Kidney (tissue), 14 donors: ENCODE data around the gene ANKRD11. TPM values are rescaled to one million over a fixed set of nuclear protein-coding genes. Genes with fewer than 3 reads are reported as not detected.
A peak's percentile ranks its signal among the peaks of the same experiment; 100 is the strongest.

ENCODE experiments used
- DNase-seq, 5 donors: peaks; one replicate each; pipeline ENCODE4 v3.0.0-alpha.2; 2013 to 2020
- FAIRE-seq: peaks from 2 replicates; lab custom pipeline; 2012; peaks lifted over from hg19 to GRCh38; lab: Jason Lieb, UNC
- H3K27ac ChIP-seq, 2 donors: one replicate each; pipeline ENCODE4 v1.7.0; 2013; ENCODE audit warnings: low read depth in 2 of 2, low read length in 2 of 2, inconsistent platforms in 1 of 2
- H3K27me3 ChIP-seq: one replicate; pipeline ENCODE4 v1.7.1; 2013; ENCODE audit warnings: low read length, inconsistent platforms; ENCODE audit not compliant: control insufficient read depth, insufficient read depth
- H3K36me3 ChIP-seq, 3 donors: one replicate each; pipeline versions ENCODE4 v1.7.0 to v1.7.1; 2013; ENCODE audit warnings: low read length in 3 of 3, control low read depth in 1 of 3, inconsistent platforms in 1 of 3; ENCODE audit not compliant: insufficient read depth in 3 of 3, control insufficient read depth in 2 of 3
- H3K4me1 ChIP-seq, 3 donors: one replicate each; pipeline versions ENCODE4 v1.7.0 to v1.7.1; 2013; ENCODE audit warnings: low read length in 3 of 3, inconsistent platforms in 1 of 3, low read depth in 1 of 3; ENCODE audit not compliant: control insufficient read depth in 2 of 3, insufficient read depth in 2 of 3
- H3K4me3 ChIP-seq, 3 donors: one replicate each; pipeline versions ENCODE4 v1.7.0 to v1.8.1; 2013; ENCODE audit warnings: low read length in 3 of 3, control low read depth in 1 of 3, inconsistent platforms in 1 of 3
- H3K9ac ChIP-seq, 3 donors: one replicate each; pipeline versions ENCODE4 v1.7.0 to v1.7.1; 2013; ENCODE audit warnings: low read length in 3 of 3, control low read depth in 1 of 3, inconsistent platforms in 1 of 3
- H3K9me3 ChIP-seq, 3 donors: one replicate each; pipeline versions ENCODE4 v1.7.0 to v1.7.1; 2013; ENCODE audit warnings: low read length in 3 of 3, control low read depth in 1 of 3, inconsistent platforms in 1 of 3; ENCODE audit not compliant: control insufficient read depth in 2 of 3, insufficient read depth in 1 of 3
- intact Hi-C: fragments of 100-400 bp; cut with DNase I; formaldehyde crosslinking; loops from one replicate; pipeline ENCODE4 v1.11.1; 2022
- polyA plus RNA-seq: library from polyadenylated mRNA; stranded (reverse); fragments of 350-450 nt; fragmentation: Illumina TruSeq; extraction: RNeasy Lipid Tissue Mini Kit (QIAGEN cat#74804); gene quantifications from one replicate; pipeline ENCODE4 v1.2.3, GENCODE V29; 2014; ENCODE audit warnings: low read depth, low replicate concordance; ENCODE audit not compliant: insufficient read depth
- total RNA-seq: library from RNA; stranded (reverse); fragmentation: NEBNext Ultra II Directional; extraction: Animal tissue kit (Norgen Biotek cat#: 25700); gene quantifications from one replicate; pipeline ENCODE4 v1.2.1, GENCODE V29; 2021
- TF ChIP-seq, protein P1 (sequence below): IDR thresholded peaks from 3 replicates; pipeline ENCODE4 v1.5.1; 2012; ENCODE audit warnings: mild to moderate bottlenecking, moderate library complexity, borderline replicate concordance; ENCODE audit not compliant: insufficient read depth; ENCODE audit errors: extremely low read depth
- donor health status: control.
- donor health status: control.
- donor health status: control.
- donor health status: control.
- donor health status: control.
- donor health status: DM: yes; HTN: yes; CAD: no.
- donor health status: Normal renal cell carcinoma (clear cell type).

Gene ANKRD11
- total and polyA plus RNA-seq, 2 donors from 2014 or later: 36.2 to 154 TPM

DNA sequence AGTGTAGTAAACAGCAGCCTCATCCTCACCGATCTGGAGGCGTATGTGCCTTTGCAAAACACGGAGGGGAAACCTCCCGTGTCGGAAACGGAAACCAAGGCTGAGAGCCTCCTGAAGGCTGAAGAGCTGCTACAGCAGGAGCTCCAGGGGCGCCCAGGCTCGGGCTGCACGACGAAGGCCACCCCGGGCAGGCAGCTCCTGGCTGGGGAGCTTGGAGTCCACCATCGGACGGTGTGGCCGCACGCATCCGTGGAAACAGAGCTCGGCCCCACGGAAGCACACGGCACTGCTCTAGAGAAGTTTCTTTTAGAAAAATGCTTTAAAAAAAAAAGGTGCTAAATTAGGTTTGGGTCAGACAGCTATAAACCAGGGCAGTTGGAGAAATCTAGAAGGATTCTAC, 201.4 kb downstream of the ANKRD11 start:
- intact Hi-C loops: no loop called here
- DNase-seq: peak in 1 of 5 donors; percentile 39
- TF ChIP-seq, protein P1, sequence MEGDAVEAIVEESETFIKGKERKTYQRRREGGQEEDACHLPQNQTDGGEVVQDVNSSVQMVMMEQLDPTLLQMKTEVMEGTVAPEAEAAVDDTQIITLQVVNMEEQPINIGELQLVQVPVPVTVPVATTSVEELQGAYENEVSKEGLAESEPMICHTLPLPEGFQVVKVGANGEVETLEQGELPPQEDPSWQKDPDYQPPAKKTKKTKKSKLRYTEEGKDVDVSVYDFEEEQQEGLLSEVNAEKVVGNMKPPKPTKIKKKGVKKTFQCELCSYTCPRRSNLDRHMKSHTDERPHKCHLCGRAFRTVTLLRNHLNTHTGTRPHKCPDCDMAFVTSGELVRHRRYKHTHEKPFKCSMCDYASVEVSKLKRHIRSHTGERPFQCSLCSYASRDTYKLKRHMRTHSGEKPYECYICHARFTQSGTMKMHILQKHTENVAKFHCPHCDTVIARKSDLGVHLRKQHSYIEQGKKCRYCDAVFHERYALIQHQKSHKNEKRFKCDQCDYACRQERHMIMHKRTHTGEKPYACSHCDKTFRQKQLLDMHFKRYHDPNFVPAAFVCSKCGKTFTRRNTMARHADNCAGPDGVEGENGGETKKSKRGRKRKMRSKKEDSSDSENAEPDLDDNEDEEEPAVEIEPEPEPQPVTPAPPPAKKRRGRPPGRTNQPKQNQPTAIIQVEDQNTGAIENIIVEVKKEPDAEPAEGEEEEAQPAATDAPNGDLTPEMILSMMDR: no peak
- Histone ChIP-seq H3K27me3 (no peaks in the 10 kb centered on the region), H3K4me3 (no peak overlapping the region), H3K27ac (no peak overlapping the region), H3K9me3 (no peaks in the 10 kb centered on the region), H3K4me1 (no peaks in the 10 kb centered on the region), H3K36me3 (peaks cover 4 to 34% (median 27%) of the 10 kb centered on the region in 3 donors), H3K9ac (no peak overlapping the region)
- FAIRE-seq: no peak

- Histone ChIP-seq H3K9me3 (no peaks in the 10 kb centered on the region), H3K36me3 (peaks cover 4 to 34% (median 27%) of the 10 kb centered on the region in 3 donors), H3K4me1 (no peaks in the 10 kb centered on the region), H3K27ac (no peak overlapping the region), H3K27me3 (no peaks in the 10 kb centered on the region), H3K9ac (no peak overlapping the region), H3K4me3 (no peak overlapping the region)
- DNase-seq (no peak), FAIRE-seq (no peak)
- TF ChIP-seq, protein P1: no peak
- intact Hi-C loops: no loop called here
These were observed 201.8 kb downstream of the ANKRD11 start for GRCh38 chr16:89288577-89288844.

DNA sequence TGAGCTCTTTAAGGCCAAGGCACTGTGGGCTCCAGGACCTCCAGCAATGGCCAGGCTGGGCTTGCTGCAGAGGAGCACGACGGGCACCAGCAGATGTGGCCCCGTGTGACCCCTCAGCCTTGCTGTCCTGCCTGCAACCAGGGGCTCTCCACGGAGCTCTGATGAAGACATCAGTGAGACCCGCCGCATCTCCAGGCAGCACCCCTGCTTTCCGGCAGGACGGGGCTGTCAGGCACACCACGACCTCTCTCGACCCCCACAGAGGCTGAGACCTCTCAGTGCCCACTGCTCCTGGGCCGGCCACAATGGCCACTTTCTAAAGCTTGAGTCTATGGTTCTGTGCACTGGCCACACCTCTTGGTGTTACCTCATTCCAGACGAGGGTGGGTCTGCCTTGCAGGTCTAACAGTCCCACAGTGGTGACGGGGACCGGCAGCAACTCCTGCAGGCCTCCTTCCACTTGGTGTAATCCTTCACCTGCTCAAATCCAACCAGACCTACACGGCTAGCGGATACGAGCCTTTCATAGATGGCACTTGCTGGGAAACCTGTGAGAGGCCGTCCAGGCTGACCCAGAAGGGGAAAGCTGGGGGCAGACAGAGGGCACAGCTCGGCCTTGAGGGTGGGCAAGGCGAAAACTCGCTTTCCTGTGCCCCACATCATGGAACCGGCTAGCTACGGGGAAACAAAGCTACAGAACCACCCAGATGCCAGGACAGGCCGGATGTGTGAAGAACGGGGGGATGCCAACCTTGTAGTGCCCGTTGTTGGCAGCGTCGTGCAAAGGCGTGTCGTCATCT, 202.4 kb downstream of the ANKRD11 start:
- H3K27ac ChIP-seq: no peak overlapping the region
- TF ChIP-seq, protein P1: no peak
- no peak for FAIRE-seq

DNA sequence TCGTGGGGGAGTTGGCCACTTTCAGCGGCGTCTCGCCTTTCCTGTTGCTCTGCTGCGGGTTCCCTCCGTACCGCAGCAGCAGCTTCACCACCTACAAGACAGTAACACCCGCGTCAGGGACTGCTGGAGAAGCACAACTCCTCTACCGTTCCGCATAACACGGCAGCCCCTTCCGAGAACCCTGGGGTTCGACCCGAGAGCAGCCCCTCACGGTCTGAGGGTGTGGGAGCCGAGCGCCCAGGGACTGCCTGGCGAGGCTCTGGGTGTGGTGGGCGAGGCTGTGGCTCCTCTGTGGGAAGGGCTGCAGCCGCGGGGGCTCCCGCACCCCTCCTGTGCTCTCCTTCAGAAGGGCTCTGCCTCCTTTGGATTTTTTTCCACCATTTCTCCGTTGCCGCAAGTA, 204.3 kb downstream of the ANKRD11 start:
- Histone ChIP-seq H3K4me1 (no peaks in the 10 kb centered on the region), H3K9me3 (no peaks in the 10 kb centered on the region), H3K27me3 (no peaks in the 10 kb centered on the region), H3K27ac (no peak overlapping the region), H3K9ac (no peak overlapping the region), H3K4me3 (no peak overlapping the region), H3K36me3 (peaks cover 4 to 35% (median 27%) of the 10 kb centered on the region in 3 donors)
- no peak for FAIRE-seq
- intact Hi-C loops: no loop called here
- DNase-seq: no peak
- TF ChIP-seq, protein P1: no peak

More for the DNA sequence above, 202.4 kb downstream of the ANKRD11 start:
- no peaks in the 10 kb centered on the region for H3K9me3 ChIP-seq
- H3K4me1 ChIP-seq: no peaks in the 10 kb centered on the region
- H3K27me3 ChIP-seq: no peaks in the 10 kb centered on the region
- peaks cover 4 to 34% (median 27%) of the 10 kb centered on the region in 3 donors for H3K36me3 ChIP-seq
- peak in 1 of 5 donors; percentile 66 for DNase-seq
- H3K4me3 ChIP-seq: no peak overlapping the region
- intact Hi-C loops: no loop called here
- H3K9ac ChIP-seq: no peak overlapping the region
